Kasumi-1 (cell line): Measurements from ENCODE around the gene TICRR.

Source experiments
- DNase-seq, 2 experiments: peaks; one replicate each; lab custom pipeline; 2025; lab: John Stamatoyannopoulos, UW

TICRR gene

DNA sequence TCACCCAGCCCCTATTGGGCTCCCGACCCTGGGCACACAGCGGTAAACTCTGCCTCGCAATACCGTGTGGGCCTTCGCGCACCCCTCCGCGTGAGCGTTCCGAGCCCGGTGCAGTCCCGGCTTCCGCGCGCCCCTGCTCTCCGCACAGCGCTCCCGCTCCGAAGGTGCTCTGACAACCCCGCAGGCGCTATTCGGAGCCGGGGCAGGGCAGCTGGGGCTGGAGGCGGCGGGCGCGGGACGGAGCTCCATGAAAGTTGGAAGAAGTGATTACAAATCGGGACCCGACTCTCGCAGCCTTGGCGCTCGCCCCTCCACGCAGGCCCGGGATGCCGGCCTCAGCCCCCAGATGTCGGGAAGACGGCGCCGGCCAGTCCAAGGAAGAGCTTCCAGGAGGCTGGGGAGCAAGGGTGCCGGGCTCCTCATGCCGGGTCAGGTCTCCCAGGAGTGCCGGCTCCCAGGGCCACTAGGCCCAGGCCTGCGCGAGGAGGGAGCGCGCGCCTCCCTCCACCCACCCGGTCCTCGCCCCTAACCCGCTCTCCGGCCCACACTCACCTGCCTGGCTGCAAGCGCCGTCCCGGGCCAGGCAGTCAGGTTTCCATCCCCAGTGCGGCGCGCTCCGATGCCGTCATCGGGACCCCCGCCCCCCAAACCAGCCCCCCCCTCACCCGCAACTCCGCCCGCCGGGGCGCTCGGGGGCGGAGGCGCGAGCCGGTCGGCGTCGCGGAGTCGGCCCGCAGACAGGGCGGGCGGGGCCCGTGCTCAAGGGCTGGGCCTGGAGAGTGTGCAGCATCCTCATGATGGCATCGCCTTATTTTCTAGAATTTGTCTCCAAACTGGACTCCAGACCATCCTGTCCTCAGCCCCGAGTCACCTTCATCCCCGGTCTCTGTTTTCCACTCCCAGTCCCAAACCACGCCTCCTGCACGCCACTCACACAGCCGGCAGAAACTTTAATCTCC is 79.9 kb downstream of the TICRR start, which contains the start of gene KIF7:
Gene KIF7 (minus strand): TSS at position 621 of the 959 bp plus-strand sequence. CDS start 2,537 bp downstream, outside the sequence.
- no peak for DNase-seq

- no peak for DNase-seq
Measured at GRCh38 chr15:89656116-89656815, 81.0 kb downstream of the TICRR start.

- DNase-seq: no peak
Measured at GRCh38 chr15:89657686-89658200, 82.5 kb downstream of the TICRR start.

DNA sequence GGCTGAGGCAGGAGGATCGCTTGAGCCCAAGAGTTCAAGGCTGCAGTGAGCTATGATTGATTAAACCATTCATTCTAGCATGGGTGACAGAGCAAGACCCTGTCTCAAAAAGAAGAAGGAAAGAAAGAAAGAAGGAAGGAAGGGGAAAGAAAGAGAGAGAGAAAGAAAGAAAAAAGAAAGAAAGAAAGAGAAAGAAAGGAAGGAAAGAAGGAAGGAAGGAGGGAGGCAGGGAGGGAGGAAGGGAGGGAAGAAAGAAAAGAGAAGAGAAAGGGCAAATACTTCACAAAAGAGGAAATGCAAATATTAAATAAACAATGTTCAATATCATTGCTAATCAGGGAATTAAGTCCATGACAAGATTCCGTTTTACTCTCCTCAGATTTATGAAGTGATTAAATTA is 84.0 kb downstream of the TICRR start:
- no peak for DNase-seq

DNA sequence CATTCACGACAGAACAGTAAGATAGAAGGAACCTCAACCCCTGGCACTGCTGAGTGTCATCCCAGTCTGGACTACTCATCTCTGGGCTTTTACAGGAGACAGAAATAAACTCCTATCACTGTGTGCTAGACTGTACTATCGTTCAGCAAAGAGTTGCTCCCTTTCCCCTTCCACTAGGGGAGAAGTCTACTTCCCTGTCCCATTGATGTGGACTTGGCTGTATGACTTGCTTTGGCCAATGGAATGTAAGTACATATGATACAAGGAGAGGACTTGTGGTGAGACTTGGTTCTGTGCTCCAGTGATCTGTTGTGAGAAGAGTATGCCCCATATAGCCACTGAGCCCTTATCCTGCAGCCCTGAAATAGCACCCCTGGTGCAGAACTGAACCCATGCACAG is 85.3 kb downstream of the TICRR start:
- DNase-seq: no peak

DNA sequence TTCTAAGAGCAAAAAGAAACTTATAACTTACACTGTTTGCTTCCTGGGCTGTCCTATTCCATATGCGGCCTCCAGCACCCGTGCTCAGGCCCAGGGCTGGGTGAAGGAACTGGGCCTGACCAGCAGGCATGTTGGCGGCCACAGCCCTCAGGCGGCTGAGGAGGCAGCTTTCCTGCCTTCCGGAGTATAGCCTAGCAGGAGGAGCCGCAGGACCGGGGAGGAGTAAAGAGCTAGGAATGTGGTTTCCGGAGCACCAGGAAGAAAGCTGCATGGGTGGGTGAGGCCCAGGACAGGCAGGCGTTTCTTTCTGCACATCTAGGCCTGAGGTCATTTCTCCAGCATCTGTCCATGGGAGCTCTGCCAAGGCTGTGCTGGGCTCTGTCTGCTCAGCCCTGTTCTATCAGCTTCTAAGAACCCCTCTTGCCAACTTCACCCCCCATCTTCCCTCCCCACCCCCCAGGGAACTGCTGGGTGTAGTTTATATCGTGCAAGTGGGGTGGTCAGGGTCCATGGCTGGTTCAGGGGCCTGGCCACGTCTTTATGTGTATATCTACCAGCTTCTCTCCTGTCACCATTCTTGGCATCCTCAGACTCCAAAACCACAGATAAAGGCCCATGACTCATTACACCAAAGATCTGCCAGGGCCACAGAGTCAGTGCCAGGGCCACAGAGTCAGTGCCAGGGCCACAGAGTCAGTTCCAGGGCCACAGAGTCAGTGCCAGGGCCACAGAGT is 87.8 kb downstream of the TICRR start:
- DNase-seq: no peak

DNA sequence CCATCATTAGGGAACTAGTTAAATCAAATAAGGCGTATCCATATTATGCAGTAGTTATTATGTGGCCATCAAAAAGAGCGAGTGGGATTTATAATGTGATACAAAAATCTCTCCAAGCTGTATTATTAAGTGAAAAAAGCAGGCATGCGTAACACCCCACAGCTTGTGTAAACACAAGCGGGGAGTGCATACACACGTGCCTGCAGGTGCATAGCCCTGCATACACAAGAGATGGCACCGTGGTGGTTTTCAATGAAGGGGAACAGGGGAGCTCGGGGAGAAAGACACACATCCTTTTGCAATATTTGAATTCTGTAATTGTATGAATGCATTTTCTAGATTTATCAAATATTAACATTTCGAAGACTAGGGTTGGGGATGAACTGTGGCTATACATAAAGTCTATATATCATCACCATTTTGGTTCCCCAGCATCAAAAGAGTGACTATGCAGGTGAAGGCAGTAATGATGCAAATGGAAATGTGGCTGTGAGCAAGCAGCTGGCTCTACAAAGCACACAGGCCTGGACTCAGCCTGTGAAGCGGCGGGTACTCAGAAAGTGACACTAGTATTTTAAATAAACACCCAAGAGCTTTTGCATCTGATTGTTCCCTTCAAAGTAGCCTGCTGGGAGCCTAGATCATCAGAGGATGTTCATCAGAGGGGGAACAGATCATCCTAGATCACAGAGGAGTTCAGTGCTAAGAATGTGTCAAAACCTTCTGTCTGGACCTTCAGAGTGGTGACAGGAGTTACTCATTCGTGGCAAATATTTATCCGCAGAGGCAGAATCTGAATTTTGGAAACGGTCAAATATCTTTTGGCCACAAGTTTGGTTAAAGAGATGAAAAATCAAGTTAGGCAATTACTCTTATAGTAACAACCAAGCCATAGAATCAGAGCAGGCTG is 89.4 kb downstream of the TICRR start:
- no peak for DNase-seq

DNA sequence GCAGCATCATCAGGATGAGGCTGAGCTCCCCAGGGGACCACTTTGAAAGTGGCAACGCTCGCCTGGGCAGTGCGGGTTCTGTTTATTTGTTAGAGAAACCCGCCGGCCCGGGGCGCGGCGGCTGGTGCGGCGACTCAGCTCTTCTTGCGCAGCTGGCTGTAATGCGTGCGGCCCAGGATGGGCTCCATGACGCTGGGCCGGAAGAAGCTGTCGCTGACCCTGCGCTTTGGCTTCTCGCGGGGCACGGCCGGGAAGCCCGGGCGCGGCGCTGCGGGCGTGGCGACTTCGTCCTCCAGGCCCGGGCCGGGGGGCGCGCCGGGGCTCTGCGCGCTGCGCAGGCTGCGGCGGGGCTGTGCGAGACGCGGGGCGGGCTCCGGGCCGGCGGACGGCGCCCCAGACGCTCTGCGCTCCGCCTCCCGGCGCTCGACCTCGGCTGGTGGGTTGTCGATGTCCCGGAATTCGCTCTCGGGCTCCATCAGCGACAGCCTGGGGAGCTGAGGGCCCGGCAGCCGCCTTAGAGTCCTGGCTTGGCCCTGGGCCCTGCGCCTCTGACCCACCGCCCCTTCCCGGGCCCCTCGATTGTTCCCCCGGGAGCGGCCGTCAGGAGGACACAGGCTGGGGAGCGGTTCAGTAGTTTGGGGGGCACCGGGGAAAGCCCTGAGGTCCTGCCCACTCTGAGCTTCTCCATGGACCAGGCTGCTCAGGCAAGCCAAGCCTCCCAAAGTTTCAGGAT is 90.3 kb downstream of the TICRR start:
- DNase-seq: no peak

- no peak for DNase-seq
Measured at GRCh38 chr15:89666184-89666857, 91.1 kb downstream of the TICRR start.

- DNase-seq: no peak
Measured at GRCh38 chr15:89666858-89667705, 91.8 kb downstream of the TICRR start.

DNA sequence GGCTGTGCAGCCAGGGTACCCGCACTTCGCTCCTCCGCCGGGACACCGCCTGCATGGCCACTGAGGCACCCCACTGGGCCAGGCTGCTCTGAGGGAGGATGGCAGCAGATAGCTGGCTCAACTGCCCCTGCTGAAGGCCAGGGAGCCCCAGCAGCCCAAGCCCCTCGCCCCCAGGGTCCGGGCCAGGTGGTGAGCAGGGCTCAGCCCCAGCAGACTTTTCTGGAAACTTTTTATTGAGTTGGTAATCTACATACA is 92.4 kb downstream of the TICRR start:
- DNase-seq: no peak

- no peak for DNase-seq
Measured at GRCh38 chr15:89668171-89668570, 92.9 kb downstream of the TICRR start.

GRCh38 chr15:89669309-89669865 is 94.1 kb downstream of the TICRR start:
- DNase-seq: no peak

DNA sequence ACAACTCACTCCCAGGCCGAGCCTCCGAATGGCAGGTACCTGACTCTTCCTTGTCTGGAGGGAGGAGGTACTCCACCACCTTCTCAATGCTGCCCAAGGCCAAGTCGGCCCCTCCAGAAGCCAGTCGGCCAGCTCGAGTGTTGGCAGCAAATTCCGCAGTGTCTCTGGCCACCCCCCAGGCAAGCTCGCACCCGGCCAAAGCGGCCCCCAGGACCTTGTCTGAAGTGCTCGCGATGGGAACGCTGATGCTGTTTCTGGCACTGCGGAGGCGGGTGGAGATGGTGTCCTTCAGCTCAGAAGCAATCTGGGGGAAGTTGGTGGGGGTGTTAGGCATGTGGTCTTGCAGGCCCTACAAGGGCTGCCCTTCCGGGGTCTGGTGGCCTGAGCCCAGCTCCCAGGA is 94.7 kb downstream of the TICRR start:
- DNase-seq: no peak

DNA sequence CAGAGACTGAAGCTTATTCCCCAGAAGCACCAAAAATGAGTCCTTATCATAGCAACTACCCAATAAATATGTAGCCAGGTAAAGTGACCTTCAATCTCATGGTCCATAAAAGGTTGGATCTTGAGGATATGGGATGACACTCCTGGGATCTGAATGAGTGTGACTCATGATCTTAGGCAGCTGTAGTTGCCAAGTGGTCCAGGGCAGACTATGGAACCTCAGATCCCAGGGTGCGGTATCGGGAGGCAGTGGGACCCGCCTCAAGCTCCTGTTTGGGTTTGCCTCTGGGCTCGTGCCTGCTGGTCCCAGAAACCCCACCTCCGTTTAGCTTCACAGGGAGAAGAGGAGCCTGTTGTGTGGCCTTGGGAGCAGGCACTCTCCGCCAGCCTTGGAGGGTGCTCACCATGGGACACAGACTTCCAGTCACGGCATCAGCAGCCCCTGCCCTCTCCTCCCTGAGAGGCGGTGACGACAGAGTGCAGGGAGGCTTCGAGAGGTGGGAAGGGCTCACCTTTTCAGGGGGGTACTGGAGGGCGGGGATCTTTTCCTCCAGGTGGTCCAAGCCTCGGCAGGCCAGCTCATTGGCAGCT is 95.8 kb downstream of the TICRR start:
- no peak for DNase-seq

DNA sequence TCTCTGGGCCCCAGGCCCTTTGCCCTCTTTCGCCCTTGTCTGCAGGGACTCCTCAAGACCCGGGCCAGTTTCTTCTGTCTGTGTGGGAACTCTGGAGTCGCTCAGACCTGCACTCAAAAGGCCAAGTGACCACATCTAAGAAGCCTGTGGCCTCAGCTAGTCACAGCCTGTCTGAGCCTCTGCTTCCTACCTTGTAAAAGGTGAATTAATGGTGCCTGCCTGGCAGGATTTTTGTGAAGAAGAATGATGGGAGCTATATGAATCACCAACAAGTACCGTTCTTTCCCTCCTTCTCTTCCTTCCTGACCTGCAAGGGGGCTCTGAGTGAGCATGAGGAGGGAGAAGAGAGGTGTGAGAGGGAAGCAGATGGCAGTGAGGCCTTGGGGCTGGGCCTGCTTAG is 96.4 kb downstream of the TICRR start:
- DNase-seq: no peak

- no peak for DNase-seq
Measured at GRCh38 chr15:89672221-89673164, 97.2 kb downstream of the TICRR start.
